Tibial artery (tissue), 4 donors: ENCODE data around the gene ZFP36.
"Not testable (repeated sequence)": the region's sequence is repeated elsewhere in the genome, so short reads cannot be mapped to it uniquely, and the experiment has no call there.

Experiments used
- DNase-seq, 2 donors: peaks; one replicate each; pipeline ENCODE4 v3.0.0-alpha.2; 2019
- H3K27ac ChIP-seq, 2 donors: fragments of 200-600 bp; sonication (generic) in 1 of 2; 1 replicate in 1 of 2; 2 replicates in 1 of 2; pipeline ENCODE4 v1.5.1; 2018 to 2019; ENCODE audit warnings: mild to moderate bottlenecking in 1 of 2
- H3K27me3 ChIP-seq, 2 donors: fragments of 200-600 bp; sonication (generic) in 1 of 2; one replicate each; pipeline versions ENCODE4 v1.5.1 to v1.6.0; 2016 to 2019
- H3K36me3 ChIP-seq, 3 donors: fragments of 200-600 bp; sonication (generic) in 2 of 3; one replicate each; pipeline ENCODE4 v1.5.1; 2016 to 2019; ENCODE audit warnings: mild to moderate bottlenecking in 2 of 3
- H3K4me1 ChIP-seq, 4 donors: fragments of 200-600 bp; sonication (generic) in 2 of 4; 1 replicate in 3 of 4; 2 replicates in 1 of 4; pipeline ENCODE4 v1.5.1; 2016 to 2019
- H3K4me3 ChIP-seq, 2 donors: fragments of 200-600 bp; sonication (generic) in 1 of 2; 1 replicate in 1 of 2; 2 replicates in 1 of 2; pipeline ENCODE4 v1.5.1; 2018 to 2019; ENCODE audit warnings: mild to moderate bottlenecking in 2 of 2
- H3K9me3 ChIP-seq, 3 donors: fragments of 200-600 bp; sonication (generic) in 1 of 3; one replicate each; pipeline ENCODE4 v1.5.1; 2016 to 2019
- intact Hi-C: fragments of 100-400 bp; cut with DNase I; formaldehyde crosslinking; loops from one replicate; pipeline ENCODE4 v1.15.0; 2023; ENCODE audit warnings: low total_unique reads
- TF ChIP-seq, protein P1 (sequence below), 2 experiments: fragments of 200-600 bp in 1 of 2; fragments of 450-650 bp in 1 of 2; IDR thresholded peaks; one replicate each; pipeline ENCODE4 v1.5.1; 2017 to 2019; ENCODE audit warnings: antibody characterized with exemption in 2 of 2, mild to moderate bottlenecking in 1 of 2, moderate library complexity in 1 of 2

Gene ZFP36

DNA sequence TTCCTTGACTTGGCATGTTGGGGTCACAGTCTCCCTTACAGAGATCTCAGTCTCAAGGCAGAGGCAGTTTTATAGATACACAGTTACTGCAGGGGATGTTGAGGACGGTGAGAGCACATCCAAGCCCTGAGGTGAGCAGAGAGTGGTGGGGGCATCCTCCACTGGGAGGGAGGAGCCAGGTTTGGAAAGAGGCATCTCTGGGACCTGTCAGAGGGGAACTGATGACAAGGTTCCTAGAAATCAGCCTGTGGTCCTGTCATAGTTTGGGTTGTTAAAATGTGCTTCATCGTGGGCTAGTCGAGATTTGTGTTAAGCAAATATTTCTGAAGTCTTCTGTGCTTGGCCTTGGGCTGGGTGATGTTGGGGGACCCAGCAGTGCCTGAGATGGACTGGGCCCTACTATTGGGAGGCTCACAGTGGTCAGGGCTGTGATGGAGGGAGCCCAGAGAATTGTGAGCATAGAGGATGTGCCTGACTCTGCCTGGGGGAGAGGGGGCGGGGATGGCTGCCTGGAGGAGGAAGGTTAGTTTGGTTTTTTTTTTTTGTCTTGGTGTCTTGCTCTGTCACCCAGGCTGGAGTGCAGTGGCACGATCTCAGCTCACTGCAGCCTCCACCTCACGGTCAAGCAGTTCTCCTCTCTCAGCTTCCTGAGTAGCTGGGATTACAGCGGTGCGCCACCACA is 42.6 kb downstream of the ZFP36 start:
- TF ChIP-seq, protein P1, sequence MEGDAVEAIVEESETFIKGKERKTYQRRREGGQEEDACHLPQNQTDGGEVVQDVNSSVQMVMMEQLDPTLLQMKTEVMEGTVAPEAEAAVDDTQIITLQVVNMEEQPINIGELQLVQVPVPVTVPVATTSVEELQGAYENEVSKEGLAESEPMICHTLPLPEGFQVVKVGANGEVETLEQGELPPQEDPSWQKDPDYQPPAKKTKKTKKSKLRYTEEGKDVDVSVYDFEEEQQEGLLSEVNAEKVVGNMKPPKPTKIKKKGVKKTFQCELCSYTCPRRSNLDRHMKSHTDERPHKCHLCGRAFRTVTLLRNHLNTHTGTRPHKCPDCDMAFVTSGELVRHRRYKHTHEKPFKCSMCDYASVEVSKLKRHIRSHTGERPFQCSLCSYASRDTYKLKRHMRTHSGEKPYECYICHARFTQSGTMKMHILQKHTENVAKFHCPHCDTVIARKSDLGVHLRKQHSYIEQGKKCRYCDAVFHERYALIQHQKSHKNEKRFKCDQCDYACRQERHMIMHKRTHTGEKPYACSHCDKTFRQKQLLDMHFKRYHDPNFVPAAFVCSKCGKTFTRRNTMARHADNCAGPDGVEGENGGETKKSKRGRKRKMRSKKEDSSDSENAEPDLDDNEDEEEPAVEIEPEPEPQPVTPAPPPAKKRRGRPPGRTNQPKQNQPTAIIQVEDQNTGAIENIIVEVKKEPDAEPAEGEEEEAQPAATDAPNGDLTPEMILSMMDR (IDR thresholded peaks at IDR 0.05): no peak
- H3K9me3 ChIP-seq: no peaks in the 10 kb centered on the region
- H3K27me3 ChIP-seq: no peaks in the 10 kb centered on the region
- intact Hi-C loops: no loop called here
- DNase-seq: no peak
- peaks cover 7 to 36% (median 11%) of the 10 kb centered on the region in 3 donors for H3K36me3 ChIP-seq
- no peak overlapping the region for H3K4me3 ChIP-seq
- H3K27ac ChIP-seq: no peak overlapping the region
- peaks cover 0 to 49% (median 36%) of the 10 kb centered on the region in 4 donors for H3K4me1 ChIP-seq

DNA sequence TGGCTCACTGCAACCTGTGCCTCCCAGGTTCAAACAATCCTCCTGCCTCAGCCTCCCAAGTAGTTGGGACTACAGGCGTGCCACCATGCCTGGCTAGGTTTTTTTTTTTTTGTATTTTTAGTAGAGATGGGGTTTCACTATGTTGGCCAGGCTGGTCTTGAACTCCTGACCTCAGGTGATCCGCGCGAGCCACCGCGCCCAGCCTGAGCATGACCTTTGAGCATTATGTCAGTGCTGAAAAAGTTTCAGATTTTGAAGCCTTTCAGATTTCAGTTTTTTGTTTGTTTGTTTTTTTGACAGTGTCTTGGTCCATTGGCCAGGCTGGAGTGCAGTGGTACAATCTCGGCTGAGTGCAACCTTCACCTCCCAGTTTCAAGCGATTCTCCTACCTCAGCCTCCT is 44.6 kb downstream of the ZFP36 start:
- H3K4me3 ChIP-seq, H3K27ac ChIP-seq, H3K9me3 ChIP-seq, intact Hi-C loops, H3K27me3 ChIP-seq, DNase-seq: not testable (repeated sequence)
- Histone ChIP-seq H3K36me3 (peaks cover 16 to 53% (median 19%) of the 10 kb centered on the region in 3 donors), H3K4me1 (peaks cover 0 to 41% (median 30%) of the 10 kb centered on the region in 4 donors)
